Gastroesophageal sphincter (tissue), 4 donors: Measurements from ENCODE around the gene MACROD2. TPM values are rescaled to one million over a fixed set of nuclear protein-coding genes. Genes with fewer than 3 reads are reported as not detected.

Experiments
- ATAC-seq: fragments of 150-250 bp; one replicate; pipeline ENCODE4 v1.9.1; 2016; ENCODE audit warnings: mild to moderate bottlenecking, moderate library complexity
- H3K27ac ChIP-seq, 4 donors: fragments of 200-600 bp; sonication (generic) in 3 of 4; 1 replicate in 3 of 4; 2 replicates in 1 of 4; pipeline ENCODE4 v1.5.1; 2016 to 2019
- H3K27me3 ChIP-seq: fragments of 200-600 bp; sonication (generic); one replicate; pipeline ENCODE4 v1.5.1; 2019
- H3K36me3 ChIP-seq, 2 donors: fragments of 200-600 bp; sonication (generic); one replicate each; pipeline ENCODE4 v1.5.1; 2019; ENCODE audit warnings: control low read depth in 1 of 2
- H3K4me1 ChIP-seq, 3 donors: fragments of 200-600 bp; sonication (generic); 1 replicate in 2 of 3; 2 replicates in 1 of 3; pipeline ENCODE4 v1.5.1; 2016 to 2019; ENCODE audit warnings: control low read depth in 2 of 3
- H3K4me3 ChIP-seq, 2 donors: fragments of 200-600 bp; sonication (generic); one replicate each; pipeline ENCODE4 v1.5.1; 2019; ENCODE audit warnings: mild to moderate bottlenecking in 1 of 2, moderate library complexity in 1 of 2
- H3K9me3 ChIP-seq, 3 donors: fragments of 200-600 bp; sonication (generic); one replicate each; pipeline ENCODE4 v1.5.1; 2017 to 2019; ENCODE audit warnings: control low read depth in 2 of 3
- EP300 ChIP-seq: sonication (generic); formaldehyde crosslinking; IDR thresholded peaks from one replicate; pipeline ENCODE4 v1.6.1; 2017; ENCODE audit warnings: antibody characterized with exemption, mild to moderate bottlenecking
- POLR2A ChIP-seq, 2 donors: fragments of 450-650 bp; IDR thresholded peaks; one replicate each; pipeline ENCODE4 v1.6.1; 2017; ENCODE audit warnings: antibody characterized with exemption in 2 of 2, mild to moderate bottlenecking in 2 of 2, moderate library complexity in 1 of 2
- POLR2AphosphoS5 ChIP-seq: sonication (generic); formaldehyde crosslinking; IDR thresholded peaks from one replicate; pipeline ENCODE4 v1.6.1; 2017; ENCODE audit warnings: antibody characterized with exemption
- WGBS, 2 donors: methylation state at CpG; one replicate each; pipeline ENCODE4 v1.1.5; 2018; ENCODE audit warnings: low coverage in 1 of 2; 5-methylcytosine and 5-hydroxymethylcytosine counted together
- total RNA-seq, 4 donors: library from RNA; depleted of rRNA; stranded (reverse); fragments of >200 nt; gene quantifications; one replicate each; pipeline ENCODE4 v1.1.0, GENCODE V29; 2016
- TF ChIP-seq, protein P1 (sequence below), 4 experiments: fragments of 200-600 bp in 2 of 4; fragments of 450-650 bp in 2 of 4; sonication (generic) in 1 of 4; IDR thresholded peaks; one replicate each; pipeline ENCODE4 v1.5.1; 2017 to 2019; ENCODE audit warnings: antibody characterized with exemption in 4 of 4, mild to moderate bottlenecking in 2 of 4, moderate library complexity in 2 of 4

The MACROD2 gene
- total RNA-seq, 4 donors from 2014 or later, result 4.0 to 12.1 (median 7.4) TPM

DNA sequence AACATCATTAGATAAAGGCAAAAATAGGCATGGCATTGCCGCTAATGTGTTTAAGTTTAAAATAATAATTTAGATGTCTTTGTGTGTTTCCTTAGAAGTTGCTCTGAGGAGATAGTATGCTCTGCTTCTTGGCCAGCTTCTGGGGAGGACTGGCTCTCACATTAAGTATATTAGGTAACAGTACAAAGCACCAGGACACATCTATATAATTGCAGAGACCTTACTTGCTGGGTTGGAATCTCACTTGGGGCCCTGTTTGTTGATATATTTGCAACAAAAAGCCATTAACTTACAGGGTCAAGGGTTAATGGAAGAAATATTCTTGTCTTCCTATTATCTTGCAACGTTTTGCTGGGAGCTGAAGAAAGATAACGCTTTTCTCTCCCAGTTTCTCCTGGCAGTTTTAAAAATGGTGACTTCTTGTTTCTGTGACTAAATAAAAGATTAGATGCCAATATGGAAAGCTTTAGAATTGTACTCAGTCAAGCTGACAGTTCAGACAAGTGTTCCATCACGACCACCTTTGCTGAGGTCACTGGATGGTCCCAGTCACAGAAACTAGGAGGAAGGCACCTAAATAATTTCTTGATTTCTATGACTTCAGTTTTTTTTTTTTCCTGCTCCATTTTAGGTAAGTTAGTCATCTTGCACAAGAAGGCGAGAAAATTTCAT, 804.4 kb downstream of the MACROD2 start:
- ATAC-seq, result no peak
- Histone ChIP-seq H3K27ac (no peak overlapping the region), H3K27me3 (no peaks in the 10 kb centered on the region), H3K4me3 (no peak overlapping the region), H3K4me1 (no peaks in the 10 kb centered on the region), H3K36me3 (no peaks in the 10 kb centered on the region), H3K9me3 (no peaks in the 10 kb centered on the region)
- no peak for TF ChIP-seq EP300
- TF ChIP-seq, protein P1, sequence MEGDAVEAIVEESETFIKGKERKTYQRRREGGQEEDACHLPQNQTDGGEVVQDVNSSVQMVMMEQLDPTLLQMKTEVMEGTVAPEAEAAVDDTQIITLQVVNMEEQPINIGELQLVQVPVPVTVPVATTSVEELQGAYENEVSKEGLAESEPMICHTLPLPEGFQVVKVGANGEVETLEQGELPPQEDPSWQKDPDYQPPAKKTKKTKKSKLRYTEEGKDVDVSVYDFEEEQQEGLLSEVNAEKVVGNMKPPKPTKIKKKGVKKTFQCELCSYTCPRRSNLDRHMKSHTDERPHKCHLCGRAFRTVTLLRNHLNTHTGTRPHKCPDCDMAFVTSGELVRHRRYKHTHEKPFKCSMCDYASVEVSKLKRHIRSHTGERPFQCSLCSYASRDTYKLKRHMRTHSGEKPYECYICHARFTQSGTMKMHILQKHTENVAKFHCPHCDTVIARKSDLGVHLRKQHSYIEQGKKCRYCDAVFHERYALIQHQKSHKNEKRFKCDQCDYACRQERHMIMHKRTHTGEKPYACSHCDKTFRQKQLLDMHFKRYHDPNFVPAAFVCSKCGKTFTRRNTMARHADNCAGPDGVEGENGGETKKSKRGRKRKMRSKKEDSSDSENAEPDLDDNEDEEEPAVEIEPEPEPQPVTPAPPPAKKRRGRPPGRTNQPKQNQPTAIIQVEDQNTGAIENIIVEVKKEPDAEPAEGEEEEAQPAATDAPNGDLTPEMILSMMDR (IDR thresholded peaks at IDR 0.05), result no peak
- TF ChIP-seq POLR2AphosphoS5, result no peak
- no peak for TF ChIP-seq POLR2A (IDR thresholded peaks at IDR 0.05)
- 68 to 88% methylated on average over 2 to 5 of the region's 5 CpGs for WGBS, 2 donors

DNA sequence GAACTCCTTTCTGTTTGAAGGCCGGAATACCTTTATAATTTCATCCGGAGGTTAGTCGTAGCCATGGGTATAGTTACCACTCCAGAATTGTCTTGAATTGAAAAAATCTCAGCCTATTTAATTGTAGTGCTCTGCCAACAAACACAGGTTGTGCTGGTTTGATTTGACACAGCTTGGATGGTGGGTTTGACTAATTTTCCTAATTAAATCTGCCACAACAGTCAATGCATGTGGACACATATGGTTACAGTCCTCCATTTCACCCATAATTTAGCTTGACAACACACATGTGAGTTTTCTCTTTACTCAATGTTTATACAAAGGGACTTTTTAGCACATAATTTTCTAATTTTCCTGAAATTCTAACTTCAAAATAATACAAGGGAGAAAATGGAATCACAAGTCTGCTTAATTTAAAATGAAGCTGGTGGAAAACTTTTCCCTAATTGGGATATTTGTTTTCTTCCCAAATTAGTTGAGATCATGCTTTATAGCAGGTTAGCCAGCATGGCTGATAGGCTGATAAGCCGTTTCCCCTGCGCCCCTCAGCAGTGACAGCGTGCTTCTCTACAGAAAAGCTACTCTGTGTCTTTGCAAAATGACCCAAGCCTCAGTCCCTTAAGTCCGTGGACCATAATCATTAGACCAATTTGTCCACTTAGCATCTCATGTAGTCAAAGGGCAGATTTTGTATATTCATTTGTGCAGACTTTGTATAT, 805.5 kb downstream of the MACROD2 start:
- TF ChIP-seq POLR2AphosphoS5, result no peak
- TF ChIP-seq, protein P1 (IDR thresholded peaks at IDR 0.05), result no peak
- no peak for TF ChIP-seq POLR2A (IDR thresholded peaks at IDR 0.05)
- TF ChIP-seq EP300, result no peak
- WGBS, 2 donors, result 70 to 77% methylated on average over 6 to 7 of the region's 7 CpGs
- Histone ChIP-seq H3K9me3 (no peaks in the 10 kb centered on the region), H3K4me1 (no peaks in the 10 kb centered on the region), H3K4me3 (no peak overlapping the region), H3K27me3 (no peaks in the 10 kb centered on the region), H3K27ac (no peak overlapping the region), H3K36me3 (no peaks in the 10 kb centered on the region)
- no peak for ATAC-seq

DNA sequence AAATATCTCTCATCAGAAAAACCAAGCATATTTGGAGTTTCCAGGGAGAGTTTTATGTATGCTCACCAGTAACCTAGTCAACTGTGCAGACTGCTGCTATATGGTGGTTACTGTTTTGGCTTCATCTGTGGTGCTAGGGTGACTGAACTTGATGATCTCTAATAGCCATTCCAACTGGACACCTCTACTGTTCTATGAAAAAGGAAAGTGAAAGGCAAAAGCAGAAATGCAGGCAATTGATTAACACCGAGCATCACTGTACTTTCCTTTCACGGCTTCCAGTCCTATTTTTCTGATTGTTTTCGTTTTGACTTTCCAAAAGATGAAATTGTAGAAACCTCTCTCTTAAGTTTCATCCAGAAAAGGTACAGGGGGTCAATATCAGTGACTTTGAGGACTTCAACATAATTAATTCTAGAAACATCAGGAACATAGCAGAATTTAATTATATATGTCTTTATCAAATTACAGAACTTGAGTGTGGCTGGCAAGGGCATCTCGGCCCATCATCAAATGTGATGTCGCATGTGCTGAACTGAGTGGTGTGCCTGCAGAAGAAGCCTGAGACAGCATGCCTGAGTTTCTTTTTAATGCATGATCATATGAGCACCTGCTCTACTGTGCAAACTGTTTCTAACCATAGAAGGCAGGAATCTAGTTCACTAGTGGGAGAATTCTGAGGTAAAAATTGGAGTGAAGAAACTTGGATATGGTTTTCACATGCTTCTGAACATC, 806.4 kb downstream of the MACROD2 start:
- no peaks in the 10 kb centered on the region for H3K4me1 ChIP-seq
- no peak overlapping the region for H3K27ac ChIP-seq
- ATAC-seq, result no peak
- H3K36me3 ChIP-seq, result no peaks in the 10 kb centered on the region
- H3K27me3 ChIP-seq, result no peaks in the 10 kb centered on the region
- no peak overlapping the region for H3K4me3 ChIP-seq
- TF ChIP-seq, protein P1 (IDR thresholded peaks at IDR 0.05), result no peak
- TF ChIP-seq POLR2AphosphoS5 (no peak), POLR2A (IDR thresholded peaks at IDR 0.05) (no peak), EP300 (no peak)
- H3K9me3 ChIP-seq, result peaks cover 0 to 2% (median 0%) of the 10 kb centered on the region in 3 donors
- 90 to 94% methylated on average over 3 to 5 of the region's 5 CpGs for WGBS, 2 donors

DNA sequence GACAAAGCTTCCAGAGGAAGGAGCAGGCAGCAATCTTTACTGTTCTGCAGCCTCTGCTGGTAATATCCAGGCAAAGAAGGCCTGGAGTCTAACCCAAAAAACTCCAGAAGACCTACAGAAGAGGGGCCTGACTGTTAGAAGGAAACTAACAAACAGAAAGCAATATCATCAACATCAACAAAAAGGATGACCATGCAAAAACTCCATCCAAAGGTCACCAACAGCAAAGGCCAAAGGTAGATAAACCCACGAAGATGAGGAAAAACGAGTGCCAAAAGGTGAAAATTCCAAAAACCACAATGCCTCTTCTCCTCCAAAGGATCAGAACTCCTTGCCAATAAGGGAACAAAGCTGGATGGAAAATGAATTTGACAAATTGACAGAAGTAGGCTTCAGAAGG, 811.9 kb downstream of the MACROD2 start:
- Histone ChIP-seq H3K27me3 (no peaks in the 10 kb centered on the region), H3K4me1 (no peaks in the 10 kb centered on the region), H3K9me3 (peaks cover 0 to 29% (median 0%) of the 10 kb centered on the region in 3 donors), H3K36me3 (no peaks in the 10 kb centered on the region), H3K27ac (no peak overlapping the region), H3K4me3 (no peak overlapping the region)
- no peak for TF ChIP-seq POLR2A (IDR thresholded peaks at IDR 0.05)
- TF ChIP-seq EP300, result no peak
- TF ChIP-seq, protein P1 (IDR thresholded peaks at IDR 0.05), result no peak
- TF ChIP-seq POLR2AphosphoS5, result no peak
- WGBS, 2 donors, result 53 to 100% methylated on average over 1 to 2 of the region's 2 CpGs
- ATAC-seq, result no peak
